Glutamatergic neuron (in vitro differentiated cells): ENCODE data around the gene TMEM184A. TPM values are rescaled to one million over a fixed set of nuclear protein-coding genes. Genes with fewer than 3 reads are reported as not detected.
A peak's percentile ranks its signal among the peaks of the same experiment; 100 is the strongest.

ENCODE experiments used
- DNase-seq: peaks from one replicate; pipeline ENCODE4 v3.0.0; 2022
- H3K27ac Mint-ChIP-seq: one replicate; pipeline ENCODE4 v1.8.0; 2020; ENCODE audit warnings: mild to moderate bottlenecking, mixed read lengths, inconsistent platforms; ENCODE audit not compliant: unreplicated experiment
- H3K27me3 Mint-ChIP-seq: one replicate; pipeline ENCODE4 v1.8.0; 2020; ENCODE audit warnings: mild to moderate bottlenecking, moderate library complexity, mixed read lengths, inconsistent platforms; ENCODE audit not compliant: unreplicated experiment
- H3K36me3 Mint-ChIP-seq: one replicate; pipeline ENCODE4 v1.8.0; 2020; ENCODE audit warnings: mild to moderate bottlenecking, mixed read lengths, inconsistent platforms; ENCODE audit not compliant: unreplicated experiment
- H3K4me1 Mint-ChIP-seq: one replicate; pipeline ENCODE4 v1.8.0; 2020; ENCODE audit warnings: mild to moderate bottlenecking, low read depth, mixed read lengths, inconsistent platforms; ENCODE audit not compliant: unreplicated experiment
- H3K4me3 Mint-ChIP-seq: one replicate; pipeline ENCODE4 v1.8.0; 2020; ENCODE audit warnings: mild to moderate bottlenecking, mixed read lengths, inconsistent platforms; ENCODE audit not compliant: unreplicated experiment
- H3K9me3 Mint-ChIP-seq: one replicate; pipeline ENCODE4 v1.8.0; 2020; ENCODE audit warnings: mild to moderate bottlenecking, moderate library complexity, mixed read lengths, inconsistent platforms; ENCODE audit not compliant: unreplicated experiment
- CTCF ChIP-seq: fragments of 200-600 bp; sonication (generic); IDR thresholded peaks from one replicate; pipeline ENCODE4 v1.5.0; 2021; ENCODE audit not compliant: partially characterized antibody, unreplicated experiment
- total RNA-seq: library from RNA; stranded (reverse); fragmentation: NEBNext Ultra II Directional; extraction: Animal tissue kit (Norgen Biotek cat#: 25700); gene quantifications from one replicate; pipeline ENCODE4 v1.2.1, GENCODE V29; 2021; ENCODE audit not compliant: unreplicated experiment

TMEM184A gene
- total RNA-seq, 1 donor from 2014 or later, result 20.7 TPM

- H3K36me3 Mint-ChIP-seq, result no peaks in the 10 kb centered on the region
- peaks cover 21% of the 10 kb centered on the region for H3K27me3 Mint-ChIP-seq
- peak overlapping the region; percentile 62 for H3K27ac Mint-ChIP-seq
- peaks cover 19% of the 10 kb centered on the region for H3K9me3 Mint-ChIP-seq
- TF ChIP-seq CTCF, result no peak
- peaks cover 27% of the 10 kb centered on the region for H3K4me1 Mint-ChIP-seq
- no peak for DNase-seq
- no peak overlapping the region for H3K4me3 Mint-ChIP-seq
These were observed 3.9 kb upstream of the TMEM184A start for GRCh38 chr7:1559626-1560590.

- Mint-ChIP-seq H3K27me3 (peaks cover 25% of the 10 kb centered on the region), H3K27ac (peak overlapping the region; percentile 5), H3K9me3 (peaks cover 19% of the 10 kb centered on the region), H3K36me3 (no peaks in the 10 kb centered on the region), H3K4me1 (peaks cover 24% of the 10 kb centered on the region), H3K4me3 (no peak overlapping the region)
- TF ChIP-seq CTCF, result no peak
- DNase-seq, result peak; percentile 70
These were observed 3.0 kb upstream of the TMEM184A start for GRCh38 chr7:1558841-1559625.

- Mint-ChIP-seq H3K4me1 (peaks cover 24% of the 10 kb centered on the region), H3K27ac (peak overlapping the region; percentile 5), H3K9me3 (peaks cover 19% of the 10 kb centered on the region), H3K4me3 (no peak overlapping the region), H3K36me3 (no peaks in the 10 kb centered on the region), H3K27me3 (peaks cover 25% of the 10 kb centered on the region)
- peak; percentile 69 for DNase-seq
- no peak for TF ChIP-seq CTCF
These were observed 2.3 kb upstream of the TMEM184A start for GRCh38 chr7:1558181-1558811.

GRCh38 chr7:1557771-1558170 is 1.8 kb upstream of the TMEM184A start:
- peaks cover 24% of the 10 kb centered on the region for H3K4me1 Mint-ChIP-seq
- no peak overlapping the region for H3K4me3 Mint-ChIP-seq
- peaks cover 18% of the 10 kb centered on the region for H3K9me3 Mint-ChIP-seq
- TF ChIP-seq CTCF, result no peak
- H3K27ac Mint-ChIP-seq, result no peak overlapping the region
- H3K36me3 Mint-ChIP-seq, result no peaks in the 10 kb centered on the region
- DNase-seq, result no peak
- H3K27me3 Mint-ChIP-seq, result peaks cover 24% of the 10 kb centered on the region
